Adrenal gland (tissue), 5 donors: ENCODE measurements around the gene DUS1L.

Experiments used
- CTCF ChIP-seq, 6 experiments: fragments of 450-650 bp in 4 of 6; fragments of 200-600 bp in 2 of 6; sonication (generic) in 1 of 6; IDR thresholded peaks; 1 replicate in 5 of 6; 2 replicates in 1 of 6; pipeline versions ENCODE4 v1.5.1 to v1.8.0; 2016 to 2021; ENCODE audit warnings: antibody characterized with exemption in 6 of 6, mild to moderate bottlenecking in 2 of 6, moderate library complexity in 1 of 6
- POLR2A ChIP-seq, 2 donors: fragments of 450-650 bp; IDR thresholded peaks; one replicate each; pipeline ENCODE4 v1.6.1; 2017; ENCODE audit warnings: antibody characterized with exemption in 2 of 2, mild to moderate bottlenecking in 2 of 2, moderate library complexity in 1 of 2
- donor health status: DM: no; HTN: no; CAD: no.

- peak; percentile 49 to 92 (median 90) for TF ChIP-seq CTCF (IDR thresholded peaks at IDR 0.05)
- no peak for TF ChIP-seq POLR2A (IDR thresholded peaks at IDR 0.05)
Observed at GRCh38 chr17:82021107-82021899, 44.3 kb downstream of the DUS1L start.
